ENCODE measurements around the gene TTC31. TPM values are rescaled to one million over a fixed set of nuclear protein-coding genes. Genes with fewer than 3 reads are reported as not detected.
A peak's percentile ranks its signal among the peaks of the same experiment; 100 is the strongest.
"Not testable (repeated sequence)": the region's sequence is repeated elsewhere in the genome, so short reads cannot be mapped to it uniquely, and the experiment has no call there.

Gene TTC31
- total RNA-seq, 4 donors from 2014 or later: 16.5 to 27.2 (median 19.5) TPM

DNA sequence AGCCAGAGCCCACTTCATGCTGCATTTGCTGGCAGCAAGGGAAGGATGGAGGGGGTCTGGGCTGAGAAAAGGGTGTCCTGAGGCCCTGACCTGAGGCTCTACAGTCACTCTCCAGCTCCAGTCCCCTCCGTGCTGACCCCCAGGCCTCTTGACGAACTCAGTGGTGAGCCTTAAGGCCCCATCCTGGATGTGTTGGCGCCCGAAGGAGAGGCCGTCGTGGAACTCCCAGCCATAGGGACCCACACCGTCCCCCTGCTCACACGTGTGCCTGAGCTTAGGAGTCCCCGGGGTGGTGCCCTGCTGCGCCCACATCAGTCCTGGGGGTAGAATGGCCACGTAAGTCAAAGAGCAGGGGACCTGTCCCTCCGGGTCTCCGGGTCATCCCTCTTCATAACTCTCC lies 18.5 kb upstream of the TTC31 start:
- WGBS, 2 donors (ENCODE audit: low coverage in 1 of 2): no CpG with 5 or more reads among the region's 13 CpGs
- no peak for ATAC-seq
- peak overlapping the region; percentile 30 to 90 (median 88) for H3K27ac ChIP-seq

DNA sequence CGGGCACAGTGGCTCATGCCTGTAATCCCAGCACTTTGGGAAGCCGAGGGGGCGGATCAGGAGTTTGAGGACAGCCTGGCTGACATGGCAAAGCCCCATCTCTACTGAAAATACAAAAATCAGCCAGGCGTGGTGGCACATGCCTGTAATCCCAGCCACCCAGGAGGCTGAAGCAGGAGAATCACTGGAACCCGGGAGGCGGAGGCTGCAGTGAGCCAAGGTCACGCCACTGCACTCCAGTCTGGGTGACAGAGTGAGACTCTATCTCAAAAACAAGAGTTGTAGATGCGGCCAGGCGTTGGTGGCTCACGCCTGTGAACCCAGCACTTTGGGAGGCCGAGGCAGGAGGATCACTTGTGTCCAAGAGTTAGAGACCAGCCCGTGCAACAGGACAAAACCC lies 12.1 kb upstream of the TTC31 start:
- not testable (repeated sequence) for H3K9me3 ChIP-seq, H3K4me3 ChIP-seq, H3K27ac ChIP-seq, H3K27me3 ChIP-seq, ATAC-seq
- WGBS, 2 donors (ENCODE audit: low coverage in 1 of 2): 90 to 94% methylated on average over 4 to 5 of the region's 12 CpGs
- H3K36me3 ChIP-seq: peaks cover 0 to 18% of the 10 kb centered on the region in 2 donors
- peaks cover 4 to 35% (median 10%) of the 10 kb centered on the region in 3 donors for H3K4me1 ChIP-seq

More for the DNA sequence above, 18.5 kb upstream of the TTC31 start:
- Histone ChIP-seq H3K4me3 (peak overlapping the region; percentile 85 to 95), H3K27me3 (no peaks in the 10 kb centered on the region), H3K4me1 (peaks cover 2 to 26% (median 9%) of the 10 kb centered on the region in 3 donors), H3K36me3 (peaks cover 0 to 25% of the 10 kb centered on the region in 2 donors), H3K9me3 (no peaks in the 10 kb centered on the region)
- TF ChIP-seq, protein P1, sequence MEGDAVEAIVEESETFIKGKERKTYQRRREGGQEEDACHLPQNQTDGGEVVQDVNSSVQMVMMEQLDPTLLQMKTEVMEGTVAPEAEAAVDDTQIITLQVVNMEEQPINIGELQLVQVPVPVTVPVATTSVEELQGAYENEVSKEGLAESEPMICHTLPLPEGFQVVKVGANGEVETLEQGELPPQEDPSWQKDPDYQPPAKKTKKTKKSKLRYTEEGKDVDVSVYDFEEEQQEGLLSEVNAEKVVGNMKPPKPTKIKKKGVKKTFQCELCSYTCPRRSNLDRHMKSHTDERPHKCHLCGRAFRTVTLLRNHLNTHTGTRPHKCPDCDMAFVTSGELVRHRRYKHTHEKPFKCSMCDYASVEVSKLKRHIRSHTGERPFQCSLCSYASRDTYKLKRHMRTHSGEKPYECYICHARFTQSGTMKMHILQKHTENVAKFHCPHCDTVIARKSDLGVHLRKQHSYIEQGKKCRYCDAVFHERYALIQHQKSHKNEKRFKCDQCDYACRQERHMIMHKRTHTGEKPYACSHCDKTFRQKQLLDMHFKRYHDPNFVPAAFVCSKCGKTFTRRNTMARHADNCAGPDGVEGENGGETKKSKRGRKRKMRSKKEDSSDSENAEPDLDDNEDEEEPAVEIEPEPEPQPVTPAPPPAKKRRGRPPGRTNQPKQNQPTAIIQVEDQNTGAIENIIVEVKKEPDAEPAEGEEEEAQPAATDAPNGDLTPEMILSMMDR (IDR thresholded peaks at IDR 0.05): no peak
- TF ChIP-seq POLR2A (IDR thresholded peaks at IDR 0.05) (no peak), EP300 (IDR thresholded peaks at IDR 0.05) (no peak), POLR2AphosphoS5 (IDR thresholded peaks at IDR 0.05) (no peak)

DNA sequence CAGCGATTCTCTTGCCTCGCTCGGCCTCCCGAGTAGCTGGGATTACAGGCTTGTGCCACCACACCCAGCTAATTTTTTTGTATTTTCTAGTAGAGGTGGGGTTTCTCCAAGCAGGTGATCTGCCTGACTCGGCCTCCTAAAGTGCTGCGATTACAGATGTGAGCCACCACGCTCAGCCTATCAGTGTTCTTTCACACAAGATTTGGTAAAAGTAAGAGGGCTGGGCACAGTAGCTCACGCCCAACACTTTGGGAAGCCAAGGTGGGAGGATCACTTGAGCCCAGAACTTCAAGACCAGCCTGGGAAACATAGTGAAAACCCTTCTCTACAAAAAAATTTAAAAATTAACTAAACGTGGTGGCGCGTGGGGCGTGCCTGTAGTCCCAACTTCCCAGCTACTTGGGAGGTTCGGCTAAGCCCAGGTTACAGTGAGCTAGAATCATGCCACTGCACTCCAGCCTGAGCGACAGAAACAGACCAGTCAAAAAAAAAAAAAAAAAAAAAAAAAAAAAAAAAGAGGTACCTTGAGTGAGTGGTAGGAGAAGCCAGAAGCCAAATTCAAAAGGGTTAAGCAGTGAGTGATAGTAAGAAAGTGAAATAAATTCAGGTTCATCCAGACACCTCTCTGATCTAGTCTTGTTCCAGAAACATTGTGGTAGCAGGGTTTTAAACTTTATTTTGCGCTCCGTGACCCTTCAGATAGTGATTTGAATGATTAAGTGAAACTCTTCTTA lies 11.4 kb upstream of the TTC31 start:
- H3K4me3 ChIP-seq: peak overlapping the region; percentile 43 to 63
- no peaks in the 10 kb centered on the region for H3K27me3 ChIP-seq
- ATAC-seq: no peak
- TF ChIP-seq, protein P1 (IDR thresholded peaks at IDR 0.05): no peak
- TF ChIP-seq POLR2AphosphoS5 (IDR thresholded peaks at IDR 0.05): no peak
- no peak for TF ChIP-seq EP300 (IDR thresholded peaks at IDR 0.05)
- no peak for TF ChIP-seq POLR2A (IDR thresholded peaks at IDR 0.05)
- peaks cover 4 to 28% (median 10%) of the 10 kb centered on the region in 3 donors for H3K4me1 ChIP-seq
- peak overlapping the region; percentile 52 to 89 (median 86) for H3K27ac ChIP-seq
- 47 to 52% methylated on average over 6 to 11 of the region's 16 CpGs for WGBS, 2 donors (ENCODE audit: low coverage in 1 of 2)
- peaks cover 0 to 26% of the 10 kb centered on the region in 2 donors for H3K36me3 ChIP-seq
- H3K9me3 ChIP-seq: no peaks in the 10 kb centered on the region

DNA sequence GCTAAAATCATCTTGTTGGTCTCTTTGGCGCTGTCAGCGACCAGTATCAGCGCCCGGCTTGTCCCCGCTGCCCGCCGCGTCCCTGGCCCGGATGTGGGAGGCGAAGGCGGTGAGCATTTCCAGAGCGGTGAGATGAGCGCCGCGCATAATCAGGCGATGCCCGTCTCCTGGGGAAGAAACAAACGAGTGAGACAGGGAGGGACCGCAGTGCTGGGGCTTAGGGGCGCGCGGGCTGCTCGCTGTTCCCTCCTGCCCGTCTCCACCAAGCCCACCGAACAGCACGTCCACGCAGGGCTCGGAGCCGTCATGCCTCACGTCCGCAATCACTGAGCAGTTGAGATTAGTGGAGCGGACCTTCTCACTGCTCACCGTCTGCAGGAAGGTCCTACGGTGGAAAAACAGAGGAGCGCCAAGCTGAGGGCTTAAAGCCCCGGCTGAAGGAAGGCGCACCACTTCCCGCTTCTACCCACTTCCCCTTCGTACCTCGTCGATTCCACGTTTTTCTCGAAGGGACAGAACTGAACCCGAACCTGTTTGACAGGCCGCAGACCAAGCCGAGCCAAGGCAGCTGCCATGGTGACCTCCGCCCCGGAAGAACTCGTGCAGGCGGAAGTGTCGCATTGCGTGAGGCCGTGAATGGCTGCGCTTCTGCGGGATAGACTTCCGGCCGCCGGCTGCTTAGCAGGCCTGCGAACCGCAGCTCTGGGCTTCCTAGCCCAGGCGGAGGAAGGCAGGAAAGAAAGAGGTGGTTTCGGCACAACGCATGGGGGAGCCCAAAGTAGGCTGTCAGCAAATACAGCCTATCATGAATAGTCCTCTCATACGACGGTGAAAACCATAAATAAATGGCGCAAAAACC lies 10.6 kb upstream of the TTC31 start, which contains the start of gene MRPL53:
Gene MRPL53 (minus strand): TSS at position 595 of the 859 bp plus-strand sequence. CDS start 20 bp downstream, at position 575.
- H3K36me3 ChIP-seq: peaks cover 0 to 34% of the 10 kb centered on the region in 2 donors
- H3K4me1 ChIP-seq: peaks cover 4 to 27% (median 10%) of the 10 kb centered on the region in 3 donors
- H3K4me3 ChIP-seq: peak within 1 kb of the TSS; percentile 43 to 63
- H3K27me3 ChIP-seq: no peaks in the 10 kb centered on the region
- WGBS, 2 donors (ENCODE audit: low coverage in 1 of 2): 0 to 2% methylated on average over 1 to 12 of the region's 66 CpGs
- peak; percentile 96 for ATAC-seq
- no peaks in the 10 kb centered on the region for H3K9me3 ChIP-seq
- TF ChIP-seq POLR2A (IDR thresholded peaks at IDR 0.05) (peak; percentile 75 to 80), POLR2AphosphoS5 (IDR thresholded peaks at IDR 0.05) (peak; percentile 96), EP300 (IDR thresholded peaks at IDR 0.05) (no peak)
- TF ChIP-seq, protein P1 (IDR thresholded peaks at IDR 0.05): peak in 1 of 4 experiments; percentile 11
- peak within 1 kb of the TSS; percentile 52 to 89 (median 86) for H3K27ac ChIP-seq

DNA sequence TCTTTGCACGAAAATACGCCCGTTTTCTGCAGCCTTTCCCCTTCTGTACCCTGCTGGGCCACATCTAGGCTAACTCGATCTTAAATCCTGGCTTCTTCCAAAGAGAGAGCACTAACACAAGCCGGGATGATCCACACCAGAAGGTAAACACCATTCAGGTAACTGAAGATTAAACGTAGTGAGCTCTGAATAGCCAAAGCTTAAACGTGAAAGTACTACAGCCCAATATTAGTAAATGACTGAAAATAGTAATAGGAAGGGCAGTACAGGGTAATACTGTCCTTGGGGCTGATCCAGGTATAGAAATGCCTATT lies 10.0 kb upstream of the TTC31 start:
- peaks cover 0 to 40% of the 10 kb centered on the region in 2 donors for H3K36me3 ChIP-seq
- TF ChIP-seq POLR2A (IDR thresholded peaks at IDR 0.05) (no peak), POLR2AphosphoS5 (IDR thresholded peaks at IDR 0.05) (no peak), EP300 (IDR thresholded peaks at IDR 0.05) (no peak)
- TF ChIP-seq, protein P1 (IDR thresholded peaks at IDR 0.05): no peak
- H3K9me3 ChIP-seq: no peaks in the 10 kb centered on the region
- H3K4me1 ChIP-seq: peaks cover 4 to 27% (median 10%) of the 10 kb centered on the region in 3 donors
- H3K27ac ChIP-seq: peak overlapping the region; percentile 52 to 89 (median 86)
- WGBS, 2 donors (ENCODE audit: low coverage in 1 of 2): 7 to 12% methylated on average over 7 of the region's 7 CpGs
- no peaks in the 10 kb centered on the region for H3K27me3 ChIP-seq
- peak overlapping the region; percentile 43 to 63 for H3K4me3 ChIP-seq
- peak; percentile 2 for ATAC-seq

Data from gastroesophageal sphincter (tissue), 4 donors.